H1 (cell line): ENCODE results near the gene ABCB7. TPM values are rescaled to one million over a fixed set of nuclear protein-coding genes. Genes with fewer than 3 reads are reported as not detected.

Experiments
- CTCF ChIA-PET: fragments of 300-600 bp; sonication (Branson Sonifier 250); formaldehyde crosslinking; loops from one replicate; lab custom pipeline; 2021; ENCODE audit not compliant: partially characterized antibody; lab: Charles Lee
- POLR2A ChIA-PET: fragments of 300-600 bp; sonication (Branson Sonifier 250); formaldehyde crosslinking; loops from one replicate; lab custom pipeline; 2021; ENCODE audit warnings: inconsistent platforms; ENCODE audit not compliant: partially characterized antibody; lab: Charles Lee
- DNase-seq, 2 experiments: peaks; one replicate each; pipeline versions ENCODE4 v3.0.0 to v3.0.0-alpha.2; 2010 to 2022; ENCODE audit warnings: low spot score in 2 of 2, low read depth in 1 of 2, mixed read lengths in 1 of 2
- FAIRE-seq: peaks from 2 replicates; lab custom pipeline; 2011; peaks lifted over from hg19 to GRCh38; lab: Jason Lieb, UNC
- H2AFZ ChIP-seq: 2 replicates; pipeline ENCODE4 v1.8.1; 2012; ENCODE audit warnings: low read length, inconsistent platforms
- H2AK5ac ChIP-seq: 2 replicates; pipeline ENCODE4 v1.6.1; 2013; ENCODE audit warnings: low read depth, low read length
- H2BK120ac ChIP-seq: replicated peaks from 2 replicates; pipeline ENCODE3; 2013; ENCODE audit warnings: low read depth, low read length, inconsistent platforms
- H2BK12ac ChIP-seq: 2 replicates; pipeline ENCODE4 v1.6.1; 2013; ENCODE audit warnings: low read depth, low read length
- H2BK15ac ChIP-seq: 2 replicates; pipeline ENCODE4 v1.6.1; 2013; ENCODE audit warnings: low read length
- H2BK20ac ChIP-seq: 2 replicates; pipeline ENCODE4 v1.6.1; 2013; ENCODE audit warnings: low read length
- H2BK5ac ChIP-seq: 2 replicates; pipeline ENCODE4 v1.6.1; 2013; ENCODE audit warnings: low read depth, low read length
- H3K14ac ChIP-seq: 2 replicates; pipeline ENCODE4 v1.6.1; 2013; ENCODE audit warnings: inconsistent platforms; ENCODE audit not compliant: insufficient read length
- H3K18ac ChIP-seq: 2 replicates; pipeline ENCODE4 v1.6.1; 2013; ENCODE audit warnings: low read length; ENCODE audit errors: extremely low read depth
- H3K23ac ChIP-seq: 2 replicates; pipeline ENCODE4 v1.6.1; 2013; ENCODE audit warnings: inconsistent platforms; ENCODE audit not compliant: insufficient read length
- H3K23me2 ChIP-seq: 2 replicates; pipeline ENCODE4 v1.6.1; 2013; ENCODE audit warnings: low read depth, low read length
- H3K27ac ChIP-seq: 2 replicates; pipeline ENCODE4 v1.6.1; 2011; ENCODE audit warnings: low read depth, low read length, inconsistent platforms
- H3K27me3 ChIP-seq, 4 experiments: replicated peaks in 1 of 4; 1 replicate in 1 of 4; 2 replicates in 3 of 4; pipeline versions ENCODE4 v1.6.1 to v1.8.1; 2011 to 2013; ENCODE audit warnings: low read length in 3 of 4, mild to moderate bottlenecking in 3 of 4, inconsistent platforms in 2 of 4, mixed read lengths in 2 of 4, moderate library complexity in 1 of 4; ENCODE audit not compliant: control insufficient read depth in 3 of 4, insufficient read depth in 3 of 4; ENCODE audit errors: extremely low read depth in 1 of 4
- H3K36me3 ChIP-seq, 4 experiments: 2 replicates each; pipeline versions ENCODE4 v1.6.1 to v1.8.1; 2011 to 2013; ENCODE audit warnings: mild to moderate bottlenecking in 4 of 4, low read length in 3 of 4, moderate library complexity in 2 of 4, control low read depth in 1 of 4, inconsistent platforms in 1 of 4; ENCODE audit not compliant: insufficient read depth in 4 of 4, control insufficient read depth in 2 of 4
- H3K4ac ChIP-seq: replicated peaks from 2 replicates; pipeline ENCODE3; 2013; ENCODE audit warnings: low read length, low read depth, mixed read lengths, inconsistent platforms; ENCODE audit not compliant: insufficient read length
- H3K4me1 ChIP-seq, 4 experiments: replicated peaks in 1 of 4; 1 replicate in 1 of 4; 2 replicates in 3 of 4; pipeline versions ENCODE4 v1.6.1 to v1.8.1; 2011 to 2013; ENCODE audit warnings: low read length in 3 of 4, inconsistent platforms in 2 of 4, mixed read lengths in 1 of 4; ENCODE audit not compliant: insufficient read depth in 4 of 4, control insufficient read depth in 3 of 4
- H3K4me2 ChIP-seq, 2 experiments: 2 replicates each; pipeline versions ENCODE4 v1.6.1 to v1.8.1; 2011 to 2013; ENCODE audit warnings: low read depth in 2 of 2, low read length in 2 of 2, control low read depth in 1 of 2, inconsistent platforms in 1 of 2, mild to moderate bottlenecking in 1 of 2; ENCODE audit not compliant: insufficient read depth in 1 of 2
- H3K4me3 ChIP-seq, 4 experiments: fragments of 200-600, 300-600 bp in 1 of 4; sonication (generic), shearing (Covaris generic), sonication (Bioruptor Twin) in 1 of 4; 2 replicates each; pipeline versions ENCODE4 v1.5.1 to v1.8.1; 2011 to 2016; ENCODE audit warnings: low read length in 4 of 4, low read depth in 3 of 4, control low read depth in 2 of 4, inconsistent platforms in 2 of 4, mild to moderate bottlenecking in 2 of 4, mixed read lengths in 1 of 4, moderate library complexity in 1 of 4; ENCODE audit not compliant: insufficient read depth in 2 of 4; ENCODE audit errors: extremely low read depth in 1 of 4
- H3K56ac ChIP-seq: replicated peaks from 2 replicates; pipeline ENCODE3; 2013; ENCODE audit warnings: low read depth, mild to moderate bottlenecking, mixed read lengths, low read length, inconsistent platforms; ENCODE audit not compliant: insufficient read length
- H3K79me1 ChIP-seq: 2 replicates; pipeline ENCODE4 v1.6.1; 2013; ENCODE audit warnings: low read depth, low read length, control low read depth
- H3K79me2 ChIP-seq, 2 experiments: 2 replicates each; pipeline versions ENCODE4 v1.6.1 to v1.8.1; 2012 to 2013; ENCODE audit warnings: low read length in 2 of 2, mild to moderate bottlenecking in 2 of 2, inconsistent platforms in 1 of 2; ENCODE audit not compliant: insufficient read depth in 2 of 2, control insufficient read depth in 1 of 2
- H3K9ac ChIP-seq, 4 experiments: replicated peaks in 1 of 4; 1 replicate in 1 of 4; 2 replicates in 3 of 4; pipeline versions ENCODE4 v1.6.1 to v1.8.1; 2011 to 2013; ENCODE audit warnings: low read depth in 3 of 4, low read length in 3 of 4, control low read depth in 2 of 4, mild to moderate bottlenecking in 2 of 4, moderate library complexity in 2 of 4, inconsistent platforms in 1 of 4; ENCODE audit errors: extremely low read depth in 1 of 4
- H3K9me3 ChIP-seq, 2 experiments: 2 replicates each; pipeline versions ENCODE4 v1.6.1 to v1.8.1; 2012 to 2013; ENCODE audit warnings: mild to moderate bottlenecking in 2 of 2, moderate library complexity in 2 of 2, control low read depth in 1 of 2, inconsistent platforms in 1 of 2, low read depth in 1 of 2, low read length in 1 of 2, mixed read lengths in 1 of 2; ENCODE audit not compliant: insufficient read depth in 2 of 2
- H4K20me1 ChIP-seq, 2 experiments: replicated peaks in 1 of 2; 2 replicates each; pipeline versions ENCODE3 to v1.8.1; 2011 to 2013; ENCODE audit warnings: inconsistent platforms in 2 of 2, low read length in 2 of 2, mild to moderate bottlenecking in 1 of 2; ENCODE audit not compliant: insufficient read depth in 2 of 2, control insufficient read depth in 1 of 2
- H4K5ac ChIP-seq: 2 replicates; pipeline ENCODE4 v1.6.1; 2013; ENCODE audit warnings: low read length, low read depth, mixed read lengths, inconsistent platforms; ENCODE audit not compliant: insufficient read length
- H4K8ac ChIP-seq: 2 replicates; pipeline ENCODE4 v1.8.0; 2013; ENCODE audit warnings: mild to moderate bottlenecking, moderate library complexity, low read length, inconsistent platforms; ENCODE audit not compliant: insufficient read depth; ENCODE audit errors: extremely low read depth
- H4K91ac ChIP-seq: replicated peaks from 2 replicates; pipeline ENCODE3; 2013; ENCODE audit warnings: low read length, mixed read lengths, inconsistent platforms; ENCODE audit not compliant: insufficient read length
- ASH2L ChIP-seq: fragments of 200-600, 300-600 bp; sonication (generic); IDR thresholded peaks from one replicate; pipeline ENCODE4 v1.7.1; 2017; ENCODE audit warnings: low read length
- BRCA1 ChIP-seq: IDR thresholded peaks from 2 replicates; pipeline ENCODE4 v1.6.1; 2012; ENCODE audit warnings: low read depth, low read length, improper control_type of control experiment
- CBX5 ChIP-seq: fragments of 300-800, 300-1000 bp; sonication (generic); IDR thresholded peaks from 2 replicates; pipeline ENCODE4 v1.7.1; 2016; ENCODE audit warnings: antibody characterized with exemption, low read length, low read depth
- CEBPB ChIP-seq: IDR thresholded peaks from 2 replicates; pipeline ENCODE4 v1.6.1; 2012; ENCODE audit warnings: low read depth, low read length
- CREB1 ChIP-seq: IDR thresholded peaks from 2 replicates; pipeline ENCODE4 v1.6.1; 2012; ENCODE audit warnings: inconsistent platforms
- EZH2 ChIP-seq: fragments of 200-600 bp; sonication (generic); IDR thresholded peaks from 2 replicates; pipeline ENCODE4 v1.7.1; 2012; ENCODE audit warnings: low read depth, mild to moderate bottlenecking, moderate library complexity, low read length, inconsistent platforms; ENCODE audit not compliant: severe bottlenecking
- FOSL1 ChIP-seq: IDR thresholded peaks from 2 replicates; pipeline ENCODE4 v1.6.1; 2011; ENCODE audit warnings: mild to moderate bottlenecking, low read depth, low read length, moderate library complexity; ENCODE audit not compliant: insufficient read depth
- HDAC6 ChIP-seq: IDR thresholded peaks from one replicate; pipeline ENCODE4 v1.7.1; 2012; ENCODE audit warnings: low read depth, mild to moderate bottlenecking, inconsistent platforms, low read length, moderate library complexity
- KDM1A ChIP-seq: fragments of 200-600, 300-600 bp; sonication (generic); IDR thresholded peaks from 2 replicates; pipeline ENCODE4 v1.7.1; 2016; ENCODE audit warnings: mild to moderate bottlenecking, low read length, borderline replicate concordance
- KDM4A ChIP-seq: IDR thresholded peaks from one replicate; pipeline ENCODE4 v1.7.1; 2012; ENCODE audit warnings: low read depth, mild to moderate bottlenecking, moderate library complexity, low read length, inconsistent platforms; ENCODE audit not compliant: severe bottlenecking
- NRF1 ChIP-seq: IDR thresholded peaks from 2 replicates; pipeline ENCODE4 v1.6.1; 2011; ENCODE audit warnings: mild to moderate bottlenecking, low read depth, low read length, improper control_type of control experiment
- POLR2A ChIP-seq, 2 experiments: IDR thresholded peaks; 1 replicate in 1 of 2; 2 replicates in 1 of 2; pipeline ENCODE4 v1.6.1; 2011; ENCODE audit warnings: low read depth in 2 of 2, low read length in 2 of 2, mild to moderate bottlenecking in 2 of 2; ENCODE audit errors: control extremely low read depth in 1 of 2
- RFX5 ChIP-seq: IDR thresholded peaks from 2 replicates; pipeline ENCODE4 v1.6.1; 2011; ENCODE audit warnings: low read depth, low read length, improper control_type of control experiment, borderline replicate concordance
- TAF7 ChIP-seq: optimal IDR thresholded peaks from 2 replicates; pipeline ENCODE3; 2011; ENCODE audit warnings: low read depth, mild to moderate bottlenecking, inconsistent platforms, low read length, moderate library complexity, borderline replicate concordance
- TBP ChIP-seq: IDR thresholded peaks from 2 replicates; pipeline ENCODE4 v1.6.1; 2011; ENCODE audit warnings: low read depth, low read length, improper control_type of control experiment
- TCF12 ChIP-seq: IDR thresholded peaks from 2 replicates; pipeline ENCODE4 v1.6.1; 2011; ENCODE audit warnings: low read depth, mild to moderate bottlenecking, low read length
- ZNF274 ChIP-seq: IDR thresholded peaks from 2 replicates; pipeline ENCODE4 v1.7.0; 2012; ENCODE audit warnings: low read length, borderline replicate concordance; ENCODE audit errors: extremely low read depth
- WGBS, 2 experiments: shearing (Covaris generic) in 1 of 2; methylation state at CpG; one replicate each; pipeline versions ENCODE4 v1.1.6 to v1.1.7; 2013 to 2015; ENCODE audit warnings: low lambda C conversion rate in 2 of 2, mixed read lengths in 2 of 2, inconsistent platforms in 1 of 2, low coverage in 1 of 2, missing lambda C conversion rate in 1 of 2; ENCODE audit not compliant: insufficient replicate concordance in 2 of 2, insufficient coverage in 1 of 2, insufficient read length in 1 of 2; ENCODE audit errors: extremely low coverage in 1 of 2, missing lambda C conversion rate in 1 of 2; 5-methylcytosine and 5-hydroxymethylcytosine counted together
- polyA plus RNA-seq, 7 experiments: library from polyadenylated mRNA; depleted of rRNA in 3 of 7; stranded (reverse) in 5 of 7; unstranded in 2 of 7; fragments of >200 nt in 5 of 7; fragments of 200-250 nt in 2 of 7; gene quantifications; 1 replicate in 5 of 7; 2 replicates in 1 of 7; 4 replicates in 1 of 7; pipeline versions ENCODE4 v1.2.1 to v1.2.3, GENCODE V29; 2011 to 2013; ENCODE audit warnings: missing spikeins in 2 of 7, mixed read lengths in 2 of 7
- total RNA-seq: library from RNA; stranded (reverse); fragmentation: NEBNext Ultra II Directional; extraction: Animal tissue kit (Norgen Biotek cat#: 25700); gene quantifications from 2 replicates; pipeline ENCODE4 v1.2.1, GENCODE V29; 2021

The ABCB7 gene
- total and polyA plus RNA-seq, 2 of the 8 experiments (the other 6 are each of a cell fraction or from before 2014, with no cell fraction given) = 24.3 to 43.3 TPM

- ChIA-PET POLR2A (no interaction called here), CTCF (no interaction called here)
- Histone ChIP-seq H3K18ac (no peak overlapping the region), H2BK5ac (no peak overlapping the region), H3K9ac (no peak overlapping the region), H3K23ac (no peak overlapping the region), H2BK20ac (no peak overlapping the region), H3K23me2 (no peaks in the 10 kb centered on the region), H3K79me1 (no peaks in the 10 kb centered on the region), H3K4ac (no peak overlapping the region), H2AFZ (no peak overlapping the region), H4K91ac (no peak overlapping the region), H4K5ac (no peak overlapping the region), H3K36me3 (no peaks in the 10 kb centered on the region), H3K4me2 (no peak overlapping the region), H4K8ac (no peak overlapping the region), H3K27me3 (no peaks in the 10 kb centered on the region), H3K27ac (no peak overlapping the region), H3K4me1 (no peaks in the 10 kb centered on the region; a peak in 1 of 7 replicates), H2AK5ac (no peak overlapping the region), H2BK12ac (no peak overlapping the region), H3K14ac (no peak overlapping the region), H3K56ac (no peak overlapping the region), H3K79me2 (peaks cover 0 to 22% of the 10 kb centered on the region in 2 experiments; a peak in 2 of 4 replicates), H4K20me1 (no peaks in the 10 kb centered on the region), H3K4me3 (no peak overlapping the region), H2BK120ac (no peak overlapping the region), H3K9me3 (no peaks in the 10 kb centered on the region), H2BK15ac (no peak overlapping the region)
- WGBS, 2 experiments = 89% methylated on average over 2 of the region's 3 CpGs; no CpG with 5 or more reads in 1 of the 2 experiments
- DNase-seq (no peak), FAIRE-seq (no peak)
- no peak for TF ChIP-seq TCF12
- no peak for TF ChIP-seq FOSL1
- TF ChIP-seq NRF1 = no peak
- TF ChIP-seq EZH2 = no peak
- no peak for TF ChIP-seq ZNF274
- no peak for TF ChIP-seq CBX5
- no peak for TF ChIP-seq CEBPB
- TF ChIP-seq HDAC6 = no peak
- TF ChIP-seq RFX5 = no peak
- no peak for TF ChIP-seq POLR2A (IDR thresholded peaks at IDR 0.05; ENCODE audit: control extremely low read depth in 1 of 2, low read depth in 2 of 2, low read length in 2 of 2)
- TF ChIP-seq KDM4A = no peak
- TF ChIP-seq CREB1 = no peak
- TF ChIP-seq BRCA1 = no peak
- no peak for TF ChIP-seq TBP
- no peak for TF ChIP-seq TAF7
- TF ChIP-seq KDM1A = no peak
- TF ChIP-seq ASH2L = no peak
Observed at GRCh38 chrX:75158054-75158453, 2.0 kb upstream of the ABCB7 start.
